GM19193 (cell line): ENCODE results near the gene PGLYRP2.

Source experiments
- POLR2A ChIP-seq: IDR thresholded peaks from 4 replicates; pipeline ENCODE4 v1.6.1; 2011; ENCODE audit not compliant: insufficient read depth, insufficient read length; ENCODE audit errors: extremely low read depth

The PGLYRP2 gene

DNA sequence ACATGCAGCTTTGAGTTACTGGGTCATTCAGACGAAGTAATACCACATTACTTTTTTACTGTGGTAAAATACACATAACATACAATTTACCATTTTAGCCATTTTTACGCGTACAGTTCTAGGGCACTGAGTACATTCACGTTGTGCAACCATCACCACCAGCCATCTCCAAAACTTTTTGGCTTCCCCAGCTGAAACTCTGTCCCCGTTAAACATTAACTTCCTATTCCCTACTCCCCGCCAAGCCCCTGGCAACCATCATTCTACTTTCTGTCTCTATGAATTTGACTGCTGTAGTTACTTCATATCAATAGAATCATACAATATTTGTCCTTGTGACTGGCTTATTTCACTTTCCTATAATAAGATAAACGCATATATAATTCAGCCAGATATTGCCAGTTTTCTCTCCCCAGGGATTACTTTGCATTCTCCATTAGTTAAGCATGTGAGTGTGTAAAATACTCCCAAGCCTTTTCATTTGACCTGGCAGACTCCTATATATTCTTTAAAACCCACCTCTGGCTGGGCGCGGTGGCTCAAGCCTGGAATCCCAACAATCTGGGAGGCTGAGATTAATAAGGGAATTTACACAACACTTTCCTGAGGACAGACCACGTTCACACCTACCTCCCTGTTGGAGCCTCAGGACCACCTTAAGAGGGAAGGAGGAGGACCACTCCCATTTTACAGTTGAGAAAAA, 19.0 kb upstream of the PGLYRP2 start:
- no peak for TF ChIP-seq POLR2A

DNA sequence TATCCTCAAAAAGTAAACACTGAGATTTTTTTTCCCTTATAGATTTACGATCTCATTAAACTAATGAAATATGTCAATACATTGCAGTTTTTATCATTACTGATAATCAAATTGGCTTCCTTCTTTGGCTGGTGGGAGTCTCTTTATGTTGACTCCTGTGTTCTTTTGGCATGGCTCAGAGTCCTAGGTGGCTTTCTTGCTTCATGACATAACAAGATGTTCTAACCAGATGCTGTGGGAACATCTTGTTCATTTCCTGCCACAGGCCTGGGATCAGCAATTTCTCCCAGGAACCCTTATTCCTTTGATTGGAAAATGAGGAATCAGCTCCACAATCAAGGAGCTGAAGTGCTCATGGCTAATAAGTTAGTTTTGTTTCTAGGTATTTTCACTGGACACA, 15.8 kb upstream of the PGLYRP2 start:
- TF ChIP-seq POLR2A: no peak

DNA sequence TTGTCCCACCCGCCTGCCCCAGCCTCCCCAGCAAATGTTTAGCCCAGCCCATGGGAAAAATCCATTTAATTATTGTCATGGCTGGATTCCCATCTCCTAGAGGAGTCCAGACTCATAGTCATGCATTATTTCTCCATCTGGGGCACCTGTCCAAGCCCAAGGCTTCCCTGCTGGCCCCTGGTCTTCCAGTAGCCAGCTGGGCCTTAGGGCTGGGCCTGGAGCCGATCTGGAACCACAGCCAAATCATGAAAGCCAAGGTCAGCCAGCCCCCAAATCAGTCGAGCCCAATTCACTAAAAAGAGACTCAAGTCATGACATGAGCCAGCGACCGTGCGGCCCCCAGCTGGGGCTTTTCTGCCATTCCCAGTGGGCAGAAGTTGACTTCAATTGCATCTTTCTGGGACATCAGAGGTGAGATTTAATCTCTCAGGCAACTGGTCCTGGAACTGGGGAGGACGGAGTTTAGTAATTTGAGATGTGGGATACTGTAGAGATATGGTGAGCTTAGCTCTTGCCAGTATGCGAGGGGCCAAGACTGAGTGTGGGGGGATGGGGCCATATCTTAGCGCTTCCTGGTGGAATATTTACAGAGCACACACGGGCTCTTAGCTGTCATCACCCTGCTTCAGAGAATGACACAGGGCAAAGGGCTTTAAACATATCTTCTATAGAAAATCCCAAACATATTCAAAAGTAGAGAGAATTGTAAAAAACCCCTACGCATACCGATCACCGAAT, 9.4 kb upstream of the PGLYRP2 start:
- TF ChIP-seq POLR2A: no peak

DNA sequence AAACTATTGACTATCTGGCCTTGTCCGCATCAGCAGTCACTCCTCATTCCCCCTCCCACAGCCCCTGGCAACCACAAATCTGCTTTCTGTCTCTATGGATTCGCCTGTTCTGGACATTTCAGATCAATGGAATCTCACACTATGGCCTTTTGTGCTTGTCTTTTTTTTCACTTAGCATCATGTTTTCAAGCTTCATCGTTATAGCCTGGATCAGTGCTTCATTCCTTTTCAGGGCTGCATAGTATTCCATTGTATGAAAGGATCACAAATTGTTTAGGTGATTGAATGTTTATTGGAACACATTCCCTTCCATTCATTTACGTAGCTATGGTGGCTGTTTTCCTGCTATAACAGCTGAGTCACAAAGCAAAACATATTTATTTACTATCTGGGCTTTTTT, 7.7 kb upstream of the PGLYRP2 start:
- TF ChIP-seq POLR2A: no peak

DNA sequence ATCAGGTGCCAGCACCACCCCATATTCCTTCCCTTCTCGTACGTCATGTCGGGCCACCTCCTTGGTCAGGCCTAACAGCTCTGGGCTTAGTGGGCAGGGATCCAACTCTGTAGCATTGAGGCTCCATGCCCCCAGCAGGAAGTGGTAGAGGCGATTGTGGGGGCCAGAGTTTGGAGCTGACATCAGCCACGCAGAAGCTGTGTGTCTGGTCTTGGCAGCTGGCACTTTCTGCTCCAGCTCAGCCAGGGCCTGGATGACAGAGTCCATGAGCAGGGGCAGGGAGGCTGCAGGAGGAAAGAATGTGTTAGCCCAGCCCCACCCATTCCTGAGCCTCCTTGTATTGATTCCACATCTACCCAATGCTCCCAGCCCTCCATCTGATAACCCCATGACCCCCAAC, 3.0 kb downstream of the PGLYRP2 start:
- no peak for TF ChIP-seq POLR2A

DNA sequence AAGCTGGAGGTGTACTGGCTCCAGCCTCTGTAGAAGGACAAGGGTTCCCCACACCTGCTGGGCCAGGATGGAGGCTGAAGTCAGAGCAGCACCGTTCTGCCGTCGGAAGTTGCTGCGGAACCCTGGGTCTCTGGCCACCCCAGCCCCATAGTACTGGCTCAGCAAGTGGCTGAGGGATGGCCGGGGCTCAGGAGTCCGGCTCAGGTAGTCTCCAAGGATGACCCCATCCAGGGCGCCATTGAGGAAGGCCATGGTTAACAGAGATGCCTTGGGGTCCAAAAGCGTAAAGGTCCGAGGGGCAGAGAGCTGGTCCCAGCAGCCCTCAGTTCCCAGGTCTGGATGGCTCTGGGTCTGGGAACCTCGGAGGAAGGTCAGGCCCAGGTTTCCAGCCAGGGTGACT, 3.7 kb downstream of the PGLYRP2 start:
- no peak for TF ChIP-seq POLR2A

DNA sequence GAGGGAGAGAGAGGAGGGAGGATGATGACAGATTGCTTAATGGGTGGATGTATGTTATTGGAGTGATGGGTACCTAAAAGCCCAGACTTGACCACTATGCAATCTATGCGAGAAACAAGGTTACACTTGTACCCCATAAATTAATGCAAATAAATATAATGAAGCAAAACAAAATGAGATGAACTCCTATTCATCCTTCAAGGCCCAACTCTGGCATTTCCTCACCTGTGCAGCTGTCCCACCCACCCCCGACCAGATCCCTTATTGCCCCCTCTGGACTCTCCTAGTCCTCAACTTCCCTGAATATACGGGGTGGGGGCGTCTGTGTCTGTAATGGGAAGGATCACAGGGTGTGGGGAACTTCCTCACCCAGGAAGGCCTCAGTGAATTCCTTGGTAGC, 4.1 kb downstream of the PGLYRP2 start:
- TF ChIP-seq POLR2A: no peak

DNA sequence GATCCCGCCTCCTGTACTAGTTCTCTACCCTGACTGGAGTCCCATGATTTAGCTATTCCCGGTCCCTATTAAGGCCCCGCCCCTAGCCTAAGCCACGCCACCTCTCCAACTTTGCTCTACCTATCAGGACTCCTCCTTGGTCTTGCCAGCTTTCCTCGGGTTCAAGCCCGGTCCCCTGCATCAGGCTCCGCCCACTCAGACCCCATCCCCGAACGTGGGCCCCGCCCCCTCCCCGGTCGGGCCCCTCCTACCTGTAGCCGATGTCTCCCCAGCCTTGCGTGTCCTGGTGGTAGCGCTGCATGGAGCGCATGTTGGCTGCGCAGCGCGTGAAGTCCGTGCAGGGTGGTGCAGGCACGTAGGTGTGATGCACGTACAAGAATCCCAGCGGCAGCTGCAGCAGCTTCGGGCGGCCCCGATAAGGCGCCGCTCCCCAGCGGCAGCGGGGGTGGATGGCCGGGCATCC, 7.6 kb downstream of the PGLYRP2 start:
- TF ChIP-seq POLR2A: no peak

DNA sequence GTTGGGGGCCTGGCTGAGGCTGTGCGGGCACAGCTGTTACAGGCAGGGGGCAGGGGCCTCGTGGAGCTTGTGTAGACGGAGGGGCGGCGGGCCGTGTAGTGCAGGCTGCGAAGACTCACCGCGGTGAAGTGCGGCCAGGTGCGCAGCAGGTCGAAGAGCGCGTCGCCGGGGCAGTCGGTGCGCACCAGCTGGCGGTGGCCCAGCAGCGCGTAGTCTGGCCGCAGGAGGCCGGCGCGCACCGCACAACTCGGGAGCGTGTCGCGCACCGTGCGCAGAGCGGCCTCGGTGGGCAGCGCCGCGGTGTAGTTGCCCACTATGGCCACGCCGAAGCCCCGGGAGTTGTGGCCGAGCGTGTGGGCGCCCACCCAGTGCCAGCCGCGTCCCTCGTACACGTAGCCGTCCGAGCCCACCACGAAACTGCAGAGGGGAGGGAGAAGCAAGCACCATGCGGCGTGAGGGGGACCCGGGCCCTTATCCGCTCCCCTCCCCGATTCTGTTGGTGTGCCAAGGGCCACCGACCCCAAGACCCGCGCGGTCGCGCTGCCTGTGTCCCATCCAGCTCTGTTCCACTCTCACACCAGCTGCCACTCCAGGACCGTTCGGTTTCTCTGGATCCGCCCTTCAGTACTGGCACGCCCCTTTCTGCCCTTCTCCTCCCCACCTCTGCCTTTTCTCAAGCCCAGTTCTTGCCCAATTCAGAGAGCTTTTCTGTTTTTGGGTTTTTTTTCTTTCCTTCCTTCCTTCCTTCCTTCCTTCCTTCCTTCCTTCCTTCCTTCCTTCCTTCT, 9.6 kb downstream of the PGLYRP2 start:
- TF ChIP-seq POLR2A: no peak

DNA sequence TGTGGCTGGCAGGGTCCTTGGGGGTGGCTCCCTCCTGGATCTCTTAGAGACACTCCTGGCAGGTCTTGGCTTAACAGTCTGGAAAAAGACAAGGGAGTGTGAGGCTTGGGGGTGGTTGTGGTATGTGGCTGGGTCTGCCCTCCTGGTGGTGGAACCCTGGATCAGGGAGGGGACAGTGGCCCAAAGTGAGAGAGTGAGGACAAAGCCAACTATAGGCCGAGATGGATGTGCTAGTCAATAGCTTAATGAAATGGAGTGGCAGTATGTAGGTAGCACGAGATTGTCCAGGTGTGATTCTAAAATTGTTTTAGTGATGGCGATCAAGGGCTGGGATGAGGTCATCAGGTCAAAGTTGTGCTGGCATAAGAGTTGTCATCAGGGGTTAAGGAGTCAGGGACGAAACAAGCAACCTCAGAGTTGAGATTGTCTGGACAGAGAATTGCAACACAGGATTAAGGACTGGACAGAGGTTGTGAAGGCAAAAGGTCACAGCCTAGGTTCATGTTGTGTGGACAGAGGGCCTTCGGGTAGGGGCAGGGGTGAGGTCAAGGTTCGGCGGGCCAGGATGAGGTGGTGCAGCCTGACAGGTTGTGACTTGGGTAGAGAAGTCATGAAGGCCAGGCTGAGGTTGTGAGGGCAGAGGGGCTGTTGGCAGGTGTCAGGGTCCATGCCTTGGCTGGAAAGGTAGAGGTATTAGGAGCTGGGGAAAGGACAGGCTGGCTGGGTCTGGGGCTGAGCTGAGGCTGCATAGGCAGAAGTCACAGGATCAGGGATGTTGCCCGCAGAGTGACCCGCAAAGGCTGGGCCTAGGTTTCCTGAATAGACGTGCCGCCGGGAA, 10.4 kb downstream of the PGLYRP2 start:
- TF ChIP-seq POLR2A: no peak

DNA sequence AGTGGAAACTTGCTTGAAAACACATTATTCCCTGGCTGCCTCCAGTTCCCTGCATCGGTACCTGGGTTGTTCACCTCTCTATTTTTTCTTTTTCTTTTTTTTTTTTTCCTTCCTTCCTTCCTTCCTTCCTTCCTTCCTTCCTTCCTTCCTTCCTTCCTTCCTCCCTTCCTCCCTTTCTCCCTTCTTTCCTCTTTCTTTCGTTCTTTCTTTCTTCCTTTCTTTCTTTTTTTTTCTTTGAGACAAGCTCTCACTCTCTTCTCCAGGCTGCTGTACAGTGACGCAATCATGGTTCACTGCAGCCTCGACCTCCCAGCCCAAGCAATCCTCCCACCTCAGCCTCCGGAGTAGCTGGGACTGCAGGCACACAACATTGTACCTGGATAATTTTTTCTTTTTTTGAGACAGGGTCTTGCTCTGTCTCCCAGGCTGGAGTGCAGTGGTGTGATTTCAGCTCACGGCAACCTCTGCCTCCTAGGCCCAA, 11.5 kb downstream of the PGLYRP2 start:
- no peak for TF ChIP-seq POLR2A

DNA sequence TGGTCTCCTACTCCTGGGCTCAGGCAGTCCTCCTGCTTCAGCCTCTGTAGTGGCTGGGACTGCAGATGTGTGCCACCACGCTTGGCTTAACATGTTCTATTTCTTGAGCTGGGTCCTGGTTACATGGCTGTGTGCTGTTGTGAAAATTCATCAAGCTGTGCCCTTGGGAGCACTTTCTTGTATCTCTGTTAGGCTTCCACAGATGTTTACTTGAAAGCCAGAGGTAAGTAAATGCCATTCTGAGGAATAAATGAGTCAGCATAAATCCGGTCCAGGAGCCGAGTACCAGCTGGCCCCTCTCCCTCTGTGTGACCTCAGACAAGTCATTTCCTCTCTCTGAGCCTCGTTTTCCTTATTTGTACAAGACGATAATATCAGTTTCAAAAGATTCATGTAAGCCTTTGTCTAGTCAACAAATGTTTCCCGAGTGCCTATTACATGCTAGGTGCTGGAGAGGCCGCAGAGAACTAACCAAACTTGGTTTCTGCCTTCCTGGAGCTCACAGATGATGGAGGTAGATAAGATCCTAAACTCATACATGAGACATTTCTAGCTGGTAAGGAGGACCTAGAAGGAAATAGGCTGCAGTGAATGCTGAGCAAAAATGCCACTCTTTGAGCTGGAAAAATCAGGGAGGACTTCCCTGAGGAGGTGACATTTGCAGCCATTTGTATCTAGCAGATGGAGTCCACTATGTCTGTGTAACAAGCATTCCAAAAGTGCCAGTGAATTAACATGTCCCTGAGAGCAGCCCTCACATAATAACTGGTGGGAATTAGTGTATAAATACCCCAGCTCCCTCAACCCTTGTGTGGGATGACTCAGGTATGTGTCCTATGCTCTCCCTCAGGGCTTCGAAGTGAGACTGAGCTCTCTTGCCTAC, 12.2 kb downstream of the PGLYRP2 start:
- TF ChIP-seq POLR2A: no peak
